HG02588 (cell line): Measurements from ENCODE around the gene KLC3.

Experiments used
- ATAC-seq: cut with Tn5 transposase; IDR thresholded peaks from one replicate; pipeline ENCODE4 v1.9.1; 2021; ENCODE audit warnings: mild to moderate bottlenecking, moderate library complexity; ENCODE audit not compliant: unreplicated experiment

Gene KLC3

GRCh38 chr19:45347570-45348366 is 7.2 kb downstream of the KLC3 start:
- no peak for ATAC-seq

GRCh38 chr19:45348367-45349125 is 8.0 kb downstream of the KLC3 start:
- ATAC-seq: no peak

- no peak for ATAC-seq
These were observed 8.5 kb downstream of the KLC3 start for GRCh38 chr19:45349126-45349415.

GRCh38 chr19:45349430-45349941 is 8.9 kb downstream of the KLC3 start:
- no peak for ATAC-seq

- no peak for ATAC-seq
These were observed 10.0 kb downstream of the KLC3 start for GRCh38 chr19:45350477-45351058.

GRCh38 chr19:45351401-45351952 is 10.9 kb downstream of the KLC3 start:
- ATAC-seq: no peak

GRCh38 chr19:45352062-45352461 is 11.5 kb downstream of the KLC3 start:
- no peak for ATAC-seq

- ATAC-seq: no peak
These were observed 11.9 kb downstream of the KLC3 start for GRCh38 chr19:45352471-45352870.

GRCh38 chr19:45352914-45353796 is 12.6 kb downstream of the KLC3 start:
- ATAC-seq: no peak

GRCh38 chr19:45354241-45354842 is 13.8 kb downstream of the KLC3 start:
- ATAC-seq: no peak

- no peak for ATAC-seq
These were observed 14.9 kb downstream of the KLC3 start for GRCh38 chr19:45355402-45355801.

- no peak for ATAC-seq
These were observed 15.4 kb downstream of the KLC3 start for GRCh38 chr19:45355910-45356309.

- ATAC-seq: no peak
These were observed 16.4 kb downstream of the KLC3 start for GRCh38 chr19:45356760-45357444.

GRCh38 chr19:45357445-45357783 is 16.9 kb downstream of the KLC3 start:
- no peak for ATAC-seq

GRCh38 chr19:45358213-45358792 is 17.8 kb downstream of the KLC3 start:
- ATAC-seq: no peak

- no peak for ATAC-seq
These were observed 21.1 kb downstream of the KLC3 start for GRCh38 chr19:45361608-45362007.

- no peak for ATAC-seq
These were observed 21.7 kb downstream of the KLC3 start for GRCh38 chr19:45362291-45362690.

GRCh38 chr19:45363861-45364459 is 23.4 kb downstream of the KLC3 start:
- ATAC-seq: no peak

- no peak for ATAC-seq
These were observed 24.1 kb downstream of the KLC3 start for GRCh38 chr19:45364696-45365095.
